C4-2B (cell line): ENCODE data around the gene SSBP2.

Experiments
- CTCF ChIP-seq: fragments of 450-650 bp; conservative IDR thresholded peaks from 2 replicates; pipeline ENCODE4 v1.5.1; 2017; ENCODE audit warnings: mild to moderate bottlenecking
- ZFX ChIP-seq: fragments of 450-650 bp; IDR thresholded peaks from 2 replicates; pipeline ENCODE4 v1.6.1; 2017

- no peak for TF ChIP-seq ZFX
- TF ChIP-seq CTCF: no peak
These were observed 324.4 kb downstream of the SSBP2 start for GRCh38 chr5:81426359-81427030.
